Endodermal cell (in vitro differentiated cells): ENCODE measurements around the gene UGCG. TPM values are rescaled to one million over a fixed set of nuclear protein-coding genes. Genes with fewer than 3 reads are reported as not detected.

Source experiments
- DNase-seq: peaks from one replicate; pipeline ENCODE4 v3.0.0-alpha.2; 2017
- H3K27ac ChIP-seq: 2 replicates; pipeline ENCODE4 v1.5.1; 2013; ENCODE audit warnings: mild to moderate bottlenecking, low read depth, low read length, moderate library complexity
- H3K27me3 ChIP-seq: 2 replicates; pipeline ENCODE4 v1.6.1; 2013; ENCODE audit warnings: mild to moderate bottlenecking, low read length, moderate library complexity; ENCODE audit not compliant: insufficient read depth, control insufficient read depth, poor library complexity, severe bottlenecking
- H3K36me3 ChIP-seq: 2 replicates; pipeline ENCODE4 v1.7.0; 2013; ENCODE audit warnings: mild to moderate bottlenecking, low read length, moderate library complexity; ENCODE audit not compliant: control insufficient read depth, insufficient read depth
- H3K4me1 ChIP-seq: one replicate; pipeline ENCODE4 v1.7.0; 2013; ENCODE audit warnings: low read length; ENCODE audit not compliant: control insufficient read depth, insufficient read depth
- H3K4me3 ChIP-seq: 2 replicates; pipeline ENCODE4 v1.5.1; 2013; ENCODE audit warnings: mild to moderate bottlenecking, low read length, moderate library complexity
- H3K9ac ChIP-seq: 2 replicates; pipeline ENCODE4 v1.6.1; 2013; ENCODE audit warnings: mild to moderate bottlenecking, low read length, moderate library complexity; ENCODE audit not compliant: poor library complexity, severe bottlenecking; ENCODE audit errors: extremely low read depth
- H3K9me3 ChIP-seq: 2 replicates; pipeline ENCODE4 v1.6.1; 2013; ENCODE audit warnings: mild to moderate bottlenecking, low read length, moderate library complexity; ENCODE audit not compliant: control insufficient read depth
- H3K27ac Mint-ChIP-seq: 2 replicates; pipeline ENCODE4 v1.8.0; 2020; ENCODE audit warnings: mixed read lengths
- H3K27me3 Mint-ChIP-seq: 2 replicates; pipeline ENCODE4 v1.8.0; 2021; ENCODE audit warnings: mild to moderate bottlenecking, mixed read lengths; ENCODE audit not compliant: insufficient read depth
- H3K36me3 Mint-ChIP-seq: 2 replicates; pipeline ENCODE4 v1.8.0; 2020; ENCODE audit warnings: low read depth, mixed read lengths
- H3K4me1 Mint-ChIP-seq: 2 replicates; pipeline ENCODE4 v1.8.0; 2020; ENCODE audit warnings: mixed read lengths
- H3K4me3 Mint-ChIP-seq: 2 replicates; pipeline ENCODE4 v1.8.0; 2020; ENCODE audit warnings: mild to moderate bottlenecking, moderate library complexity, mixed read lengths
- H3K9me3 Mint-ChIP-seq: 2 replicates; pipeline ENCODE4 v1.8.0; 2020; ENCODE audit warnings: mild to moderate bottlenecking, mixed read lengths
- CTCF ChIP-seq: fragments of 200-600 bp; sonication (generic); conservative IDR thresholded peaks from 2 replicates; pipeline ENCODE4 v1.5.0; 2021; ENCODE audit warnings: antibody characterized with exemption, mild to moderate bottlenecking
- WGBS, 2 experiments: methylation state at CpG; one replicate each; pipeline versions ENCODE4 v1.1.5 to v1.1.7; 2013; ENCODE audit warnings: missing lambda C conversion rate in 2 of 2, mixed read lengths in 1 of 2; ENCODE audit not compliant: insufficient coverage in 1 of 2, insufficient read length in 1 of 2; 5-methylcytosine and 5-hydroxymethylcytosine counted together
- total RNA-seq, 2 donors: library from RNA; stranded (reverse); fragmentation: NEBNext Ultra II Directional in 1 of 2; extraction: Animal tissue kit (Norgen Biotek cat#: 25700) in 1 of 2; gene quantifications; 2 replicates in 1 of 2; 3 replicates in 1 of 2; pipeline ENCODE4 v1.2.1, GENCODE V29; 2021

The UGCG gene
- total RNA-seq, 2 donors from 2014 or later: 20.0 to 22.4 TPM

GRCh38 chr9:111919875-111920274 is 23.3 kb downstream of the UGCG start:
- H3K4me3 ChIP-seq: no peak overlapping the region
- H3K36me3 ChIP-seq: peaks cover 35% of the 10 kb centered on the region
- TF ChIP-seq CTCF: no peak
- Mint-ChIP-seq H3K4me1 (peaks cover 7% of the 10 kb centered on the region), H3K27ac (no peak overlapping the region), H3K4me3 (no peak overlapping the region), H3K27me3 (no peaks in the 10 kb centered on the region), H3K9me3 (no peaks in the 10 kb centered on the region), H3K36me3 (peaks cover 39% of the 10 kb centered on the region)
- no peak overlapping the region for H3K9ac ChIP-seq
- 90 to 92% methylated on average over 2 to 4 of the region's 4 CpGs for WGBS, 2 experiments
- no peaks in the 10 kb centered on the region for H3K9me3 ChIP-seq
- H3K27ac ChIP-seq: no peak overlapping the region
- H3K4me1 ChIP-seq: no peaks in the 10 kb centered on the region
- no peak for DNase-seq
- H3K27me3 ChIP-seq: no peaks in the 10 kb centered on the region

GRCh38 chr9:111920531-111920930 is 23.9 kb downstream of the UGCG start:
- no peak overlapping the region for H3K4me3 ChIP-seq
- H3K9ac ChIP-seq: no peak overlapping the region
- no peaks in the 10 kb centered on the region for H3K9me3 ChIP-seq
- no peak overlapping the region for H3K27ac ChIP-seq
- H3K27me3 Mint-ChIP-seq: no peaks in the 10 kb centered on the region
- 93 to 94% methylated on average over 6 to 7 of the region's 7 CpGs for WGBS, 2 experiments
- peaks cover 7% of the 10 kb centered on the region for H3K4me1 Mint-ChIP-seq
- H3K27me3 ChIP-seq: no peaks in the 10 kb centered on the region
- H3K27ac Mint-ChIP-seq: no peak overlapping the region
- no peaks in the 10 kb centered on the region for H3K4me1 ChIP-seq
- peaks cover 38% of the 10 kb centered on the region for H3K36me3 ChIP-seq
- no peak for DNase-seq
- H3K4me3 Mint-ChIP-seq: no peak overlapping the region
- peaks cover 35% of the 10 kb centered on the region for H3K36me3 Mint-ChIP-seq
- H3K9me3 Mint-ChIP-seq: no peaks in the 10 kb centered on the region
- TF ChIP-seq CTCF: no peak

GRCh38 chr9:111922324-111923013 is 25.9 kb downstream of the UGCG start:
- Histone ChIP-seq H3K4me1 (no peaks in the 10 kb centered on the region), H3K36me3 (peaks cover 43% of the 10 kb centered on the region), H3K4me3 (no peak overlapping the region), H3K27me3 (no peaks in the 10 kb centered on the region), H3K27ac (no peak overlapping the region), H3K9ac (no peak overlapping the region), H3K9me3 (no peaks in the 10 kb centered on the region)
- H3K27ac Mint-ChIP-seq: no peak overlapping the region
- peaks cover 39% of the 10 kb centered on the region for H3K36me3 Mint-ChIP-seq
- H3K4me1 Mint-ChIP-seq: peaks cover 7% of the 10 kb centered on the region
- no peak for DNase-seq
- no peaks in the 10 kb centered on the region for H3K27me3 Mint-ChIP-seq
- TF ChIP-seq CTCF: no peak
- no peaks in the 10 kb centered on the region for H3K9me3 Mint-ChIP-seq
- H3K4me3 Mint-ChIP-seq: no peak overlapping the region
